GM21390 (cell line): ENCODE measurements around the gene ANKRD33.

Experiments used
- ATAC-seq: cut with Tn5 transposase; IDR thresholded peaks from one replicate; pipeline ENCODE4 v1.9.1; 2021; ENCODE audit not compliant: unreplicated experiment

The ANKRD33 gene

GRCh38 chr12:51855586-51856428 is 32.1 kb upstream of the ANKRD33 start:
- ATAC-seq = no peak

GRCh38 chr12:51860986-51861385 is 26.9 kb upstream of the ANKRD33 start:
- no peak for ATAC-seq

GRCh38 chr12:51862947-51863346 is 25.0 kb upstream of the ANKRD33 start:
- ATAC-seq = no peak

GRCh38 chr12:51863363-51863932 is 24.5 kb upstream of the ANKRD33 start:
- ATAC-seq = no peak

GRCh38 chr12:51863933-51864832 is 23.7 kb upstream of the ANKRD33 start:
- ATAC-seq = no peak

- ATAC-seq = no peak
Measured at GRCh38 chr12:51864833-51865670, 22.9 kb upstream of the ANKRD33 start.

- no peak for ATAC-seq
Measured at GRCh38 chr12:51865757-51866270, 22.1 kb upstream of the ANKRD33 start.

- no peak for ATAC-seq
Measured at GRCh38 chr12:51866324-51866723, 21.6 kb upstream of the ANKRD33 start.

GRCh38 chr12:51866762-51867161 is 21.1 kb upstream of the ANKRD33 start:
- ATAC-seq = no peak

- ATAC-seq = no peak
Measured at GRCh38 chr12:51867371-51867770, 20.5 kb upstream of the ANKRD33 start.

GRCh38 chr12:51867796-51868428 is 20.0 kb upstream of the ANKRD33 start:
- ATAC-seq = no peak

GRCh38 chr12:51868821-51869495 is 18.9 kb upstream of the ANKRD33 start:
- no peak for ATAC-seq

GRCh38 chr12:51869496-51869865 is 18.4 kb upstream of the ANKRD33 start:
- no peak for ATAC-seq

GRCh38 chr12:51869931-51870330 is 18.0 kb upstream of the ANKRD33 start:
- no peak for ATAC-seq

GRCh38 chr12:51870504-51870903 is 17.4 kb upstream of the ANKRD33 start:
- no peak for ATAC-seq

- ATAC-seq = no peak
Measured at GRCh38 chr12:51871126-51871525, 16.8 kb upstream of the ANKRD33 start.

- no peak for ATAC-seq
Measured at GRCh38 chr12:51871918-51872688, 15.8 kb upstream of the ANKRD33 start.

- no peak for ATAC-seq
Measured at GRCh38 chr12:51872689-51872981, 15.3 kb upstream of the ANKRD33 start.
